ENCODE data around the gene TOX3.

TOX3 gene

DNA sequence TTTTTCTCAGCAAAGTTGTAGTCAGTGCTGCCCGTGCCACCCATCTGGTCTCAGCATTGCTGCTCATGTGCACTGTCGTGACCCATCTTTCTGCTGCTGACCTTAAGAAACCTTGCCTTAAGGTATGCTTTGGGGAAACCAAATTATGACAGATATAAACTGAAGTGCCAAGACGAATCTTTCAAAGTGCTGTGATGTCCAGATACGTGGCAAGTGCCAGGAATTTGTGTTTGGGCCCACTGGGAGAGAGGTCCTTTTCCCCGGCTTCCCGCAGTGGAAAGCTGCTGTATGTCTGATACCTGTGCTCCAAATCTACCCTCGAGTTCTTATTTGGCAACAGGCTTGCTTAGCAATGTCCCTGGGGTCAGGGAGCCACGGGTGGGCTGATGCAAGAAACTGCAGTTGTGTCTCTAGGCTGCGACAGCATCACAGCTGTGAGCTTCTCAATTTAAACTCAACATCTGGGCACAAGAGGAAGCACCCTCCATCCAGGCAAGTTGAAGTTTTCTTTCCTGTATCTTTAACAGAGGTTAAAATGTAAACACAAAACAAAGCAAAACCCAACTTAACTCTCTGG is 30.3 kb upstream of the TOX3 start:
- H3K9me3 ChIP-seq, result no peaks in the 10 kb centered on the region
- intact Hi-C loops (cut with DNase I; ENCODE audit: low total_unique reads), result no loop called here
- no peaks in the 10 kb centered on the region for H3K27me3 ChIP-seq
- H3K4me1 ChIP-seq, result no peaks in the 10 kb centered on the region
- H3K27ac ChIP-seq, result no peak overlapping the region
- TF ChIP-seq, protein P1, sequence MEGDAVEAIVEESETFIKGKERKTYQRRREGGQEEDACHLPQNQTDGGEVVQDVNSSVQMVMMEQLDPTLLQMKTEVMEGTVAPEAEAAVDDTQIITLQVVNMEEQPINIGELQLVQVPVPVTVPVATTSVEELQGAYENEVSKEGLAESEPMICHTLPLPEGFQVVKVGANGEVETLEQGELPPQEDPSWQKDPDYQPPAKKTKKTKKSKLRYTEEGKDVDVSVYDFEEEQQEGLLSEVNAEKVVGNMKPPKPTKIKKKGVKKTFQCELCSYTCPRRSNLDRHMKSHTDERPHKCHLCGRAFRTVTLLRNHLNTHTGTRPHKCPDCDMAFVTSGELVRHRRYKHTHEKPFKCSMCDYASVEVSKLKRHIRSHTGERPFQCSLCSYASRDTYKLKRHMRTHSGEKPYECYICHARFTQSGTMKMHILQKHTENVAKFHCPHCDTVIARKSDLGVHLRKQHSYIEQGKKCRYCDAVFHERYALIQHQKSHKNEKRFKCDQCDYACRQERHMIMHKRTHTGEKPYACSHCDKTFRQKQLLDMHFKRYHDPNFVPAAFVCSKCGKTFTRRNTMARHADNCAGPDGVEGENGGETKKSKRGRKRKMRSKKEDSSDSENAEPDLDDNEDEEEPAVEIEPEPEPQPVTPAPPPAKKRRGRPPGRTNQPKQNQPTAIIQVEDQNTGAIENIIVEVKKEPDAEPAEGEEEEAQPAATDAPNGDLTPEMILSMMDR (IDR thresholded peaks at IDR 0.05), result no peak
- no peak for DNase-seq
- no peak overlapping the region for H3K4me3 ChIP-seq
- H3K36me3 ChIP-seq, result no peaks in the 10 kb centered on the region

DNA sequence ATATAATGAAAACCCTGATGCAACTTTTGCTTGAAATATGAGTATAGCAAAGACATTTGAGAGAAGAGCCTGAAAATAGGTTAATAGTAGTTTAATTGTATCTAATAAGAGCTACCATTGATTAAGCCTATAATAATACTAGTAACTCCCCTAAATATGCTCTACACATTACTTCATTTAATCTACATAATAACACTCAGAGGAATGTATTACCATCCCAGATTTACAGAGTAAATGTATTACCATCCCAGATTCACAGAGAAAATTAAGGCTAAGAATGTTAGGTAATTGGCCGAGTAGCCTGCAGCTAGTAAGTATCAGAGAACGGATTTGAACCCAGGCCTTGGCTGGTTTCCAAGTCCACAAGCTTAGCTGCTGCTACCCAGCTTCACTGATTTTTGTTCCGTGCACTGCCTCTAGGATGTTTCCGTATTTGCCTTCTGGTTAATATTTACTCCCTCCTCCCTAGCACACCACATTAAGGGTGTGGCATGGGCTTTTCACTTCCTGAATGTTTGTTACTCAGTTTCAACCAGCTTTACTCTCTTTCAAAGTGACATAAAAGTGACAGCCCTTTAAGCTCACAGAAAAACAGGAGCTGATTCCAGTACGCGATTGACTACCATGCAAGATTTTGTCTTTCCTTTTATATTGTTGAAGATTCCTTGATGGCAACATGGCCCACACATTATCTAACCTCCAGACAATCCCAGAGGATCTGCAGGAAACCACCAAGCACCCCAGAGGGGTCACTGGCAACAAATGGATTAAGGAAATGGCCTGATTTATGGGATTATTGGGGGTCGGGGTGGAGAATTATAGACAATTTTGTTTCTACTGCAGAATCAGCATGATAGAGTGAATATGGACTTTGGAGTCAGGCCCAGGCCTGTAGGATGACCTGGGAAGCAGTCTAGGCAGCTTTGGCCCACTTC is 26.7 kb upstream of the TOX3 start:
- TF ChIP-seq, protein P1 (IDR thresholded peaks at IDR 0.05), result no peak
- Histone ChIP-seq H3K27ac (no peak overlapping the region), H3K9me3 (no peaks in the 10 kb centered on the region), H3K4me3 (no peak overlapping the region), H3K36me3 (no peaks in the 10 kb centered on the region), H3K4me1 (no peaks in the 10 kb centered on the region), H3K27me3 (no peaks in the 10 kb centered on the region)
- intact Hi-C loops (cut with DNase I; ENCODE audit: low total_unique reads), result no loop called here
- no peak for DNase-seq

DNA sequence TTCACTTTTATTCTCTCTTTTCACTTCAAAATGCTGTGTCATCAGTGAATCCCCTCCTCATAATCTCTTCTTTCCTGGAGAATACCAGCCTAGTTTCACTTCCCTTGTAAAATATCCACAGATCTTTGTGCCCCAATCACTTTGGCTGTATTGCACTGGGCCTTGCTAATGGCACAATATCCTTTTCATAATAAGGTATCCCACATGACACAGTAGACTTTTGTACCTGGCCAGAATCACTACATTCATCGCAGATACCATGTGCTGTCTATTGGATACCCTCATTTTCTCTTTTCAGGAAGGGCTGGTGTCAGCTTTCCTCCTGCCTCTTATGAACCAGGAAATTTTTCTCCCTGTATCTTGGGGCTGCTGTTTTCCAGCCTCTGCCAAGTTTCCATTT is 25.7 kb upstream of the TOX3 start:
- no peaks in the 10 kb centered on the region for H3K4me1 ChIP-seq
- no peak overlapping the region for H3K27ac ChIP-seq
- H3K9me3 ChIP-seq, result no peaks in the 10 kb centered on the region
- H3K36me3 ChIP-seq, result no peaks in the 10 kb centered on the region
- intact Hi-C loops (cut with DNase I; ENCODE audit: low total_unique reads), result no loop called here
- no peaks in the 10 kb centered on the region for H3K27me3 ChIP-seq
- TF ChIP-seq, protein P1 (IDR thresholded peaks at IDR 0.05), result no peak
- DNase-seq, result no peak
- H3K4me3 ChIP-seq, result no peak overlapping the region

DNA sequence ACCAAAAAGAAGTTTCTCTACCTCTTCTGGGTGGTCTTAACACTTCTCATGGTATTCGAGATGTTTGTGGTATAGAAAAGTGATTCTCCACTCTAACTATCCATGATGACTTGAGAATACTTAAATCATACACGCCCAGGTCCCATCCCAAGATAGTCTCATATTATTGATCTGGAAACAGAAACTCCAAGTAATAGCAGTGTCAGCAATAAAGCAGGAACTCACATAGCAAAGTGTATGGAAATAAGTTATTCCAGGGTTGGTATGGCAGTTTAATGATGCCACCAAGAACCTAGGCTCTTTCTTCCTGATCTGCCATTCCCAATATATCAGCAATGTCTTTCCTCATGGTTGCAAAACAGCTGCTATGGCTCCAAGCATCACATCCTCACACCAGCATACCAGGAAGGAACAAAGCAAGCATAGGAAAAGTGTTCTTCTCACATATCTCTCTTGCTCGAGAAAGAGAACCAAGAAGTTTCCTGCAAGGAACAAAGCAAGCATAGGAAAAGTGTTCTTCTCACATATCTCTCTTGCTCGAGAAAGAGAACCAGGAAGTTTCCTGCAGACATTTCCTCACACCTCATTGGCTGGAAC is 23.6 kb upstream of the TOX3 start:
- H3K36me3 ChIP-seq, result no peaks in the 10 kb centered on the region
- no peaks in the 10 kb centered on the region for H3K9me3 ChIP-seq
- TF ChIP-seq, protein P1 (IDR thresholded peaks at IDR 0.05), result no peak
- intact Hi-C loops (cut with DNase I; ENCODE audit: low total_unique reads), result no loop called here
- DNase-seq, result no peak
- no peak overlapping the region for H3K27ac ChIP-seq
- no peak overlapping the region for H3K4me3 ChIP-seq
- no peaks in the 10 kb centered on the region for H3K27me3 ChIP-seq
- H3K4me1 ChIP-seq, result no peaks in the 10 kb centered on the region

DNA sequence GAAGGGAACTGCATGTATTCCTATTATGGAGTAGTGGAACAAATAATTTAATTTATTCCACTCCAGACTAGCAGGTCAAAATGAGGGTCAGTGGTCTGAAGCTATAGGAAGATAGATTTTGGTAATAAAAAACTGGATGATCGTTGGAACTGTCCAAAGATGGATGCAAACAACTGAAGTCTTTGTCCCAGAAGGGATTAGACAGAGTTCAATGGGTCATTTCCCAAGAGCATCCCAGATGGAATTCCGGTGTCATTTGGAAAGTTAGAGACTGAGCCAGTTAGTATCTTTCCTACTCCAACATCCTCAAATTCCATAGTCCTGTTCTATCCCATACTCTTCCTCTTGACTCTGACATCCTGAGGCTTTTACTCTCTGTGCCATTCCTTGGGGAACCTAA is 22.8 kb upstream of the TOX3 start:
- H3K27me3 ChIP-seq, result no peaks in the 10 kb centered on the region
- H3K36me3 ChIP-seq, result no peaks in the 10 kb centered on the region
- no peak overlapping the region for H3K27ac ChIP-seq
- DNase-seq, result no peak
- H3K9me3 ChIP-seq, result no peaks in the 10 kb centered on the region
- H3K4me1 ChIP-seq, result no peaks in the 10 kb centered on the region
- TF ChIP-seq, protein P1 (IDR thresholded peaks at IDR 0.05), result no peak
- intact Hi-C loops (cut with DNase I; ENCODE audit: low total_unique reads), result no loop called here
- no peak overlapping the region for H3K4me3 ChIP-seq
